Left renal pelvis (tissue), 4 donors: Measurements from ENCODE around the gene ZFP1. TPM values are rescaled to one million over a fixed set of nuclear protein-coding genes. Genes with fewer than 3 reads are reported as not detected.

Experiments used
- DNase-seq, 4 donors: peaks; one replicate each; pipeline ENCODE4 v3.0.0-alpha.2; 2013; ENCODE audit warnings: low read depth in 4 of 4, low spot score in 3 of 4
- polyA plus RNA-seq, 4 donors: library from polyadenylated mRNA; unstranded; fragments of 120-200 nt; gene quantifications; one replicate each; pipeline ENCODE4 v1.2.1, GENCODE V29; 2013; ENCODE audit not compliant: insufficient read length in 4 of 4

ZFP1 gene
- polyA plus RNA-seq, 4 donors, result 21.4 to 33.9 (median 28.3) TPM

- no peak for DNase-seq
These were observed 4.4 kb upstream of the ZFP1 start for GRCh38 chr16:75143941-75144340.

- DNase-seq, result no peak
These were observed 385 bp upstream of the ZFP1 start for GRCh38 chr16:75147968-75148310.

DNA sequence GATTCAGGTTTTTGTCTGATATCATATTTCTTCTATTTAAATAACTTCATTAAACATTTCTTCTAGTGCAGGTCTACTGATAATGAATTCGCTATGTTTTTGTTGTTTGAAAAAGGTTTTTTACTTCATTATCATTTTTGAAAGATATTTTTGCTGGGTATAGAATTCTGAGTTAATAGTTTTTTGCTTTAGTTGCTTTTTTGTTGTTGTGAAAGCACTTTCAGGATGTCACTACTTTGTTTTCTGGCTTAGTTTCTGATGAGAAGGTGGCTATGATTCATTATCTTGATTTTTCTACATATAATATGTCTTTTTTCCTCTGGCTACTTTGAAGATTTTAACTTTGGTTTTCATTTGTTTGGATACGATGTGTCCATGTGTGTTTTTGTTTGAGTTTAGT lies 3.5 kb downstream of the ZFP1 start:
- no peak for DNase-seq

- no peak for DNase-seq
These were observed 4.3 kb downstream of the ZFP1 start for GRCh38 chr16:75152635-75153034.

DNA sequence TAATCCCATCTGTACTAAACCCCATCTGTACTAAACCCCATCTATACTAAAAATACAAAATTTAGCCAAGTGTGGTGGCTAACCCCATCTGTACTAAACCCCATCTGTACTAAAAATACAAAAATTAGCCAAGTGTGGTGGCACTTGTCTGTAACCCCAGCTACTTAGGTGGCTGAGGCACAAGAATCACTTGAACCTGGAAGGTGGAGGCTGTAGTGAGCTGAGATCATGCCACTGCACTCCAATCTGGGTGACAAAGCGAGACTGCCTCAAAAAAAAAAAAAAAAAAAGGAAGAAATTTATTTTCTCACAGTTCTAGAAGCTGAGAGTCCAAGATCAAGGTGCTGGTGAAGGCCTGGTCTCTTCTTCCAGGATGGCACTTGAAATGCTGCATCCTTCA lies 12.1 kb downstream of the ZFP1 start:
- DNase-seq, result no peak

- no peak for DNase-seq
These were observed 21.6 kb downstream of the ZFP1 start for GRCh38 chr16:75169899-75170405.

DNA sequence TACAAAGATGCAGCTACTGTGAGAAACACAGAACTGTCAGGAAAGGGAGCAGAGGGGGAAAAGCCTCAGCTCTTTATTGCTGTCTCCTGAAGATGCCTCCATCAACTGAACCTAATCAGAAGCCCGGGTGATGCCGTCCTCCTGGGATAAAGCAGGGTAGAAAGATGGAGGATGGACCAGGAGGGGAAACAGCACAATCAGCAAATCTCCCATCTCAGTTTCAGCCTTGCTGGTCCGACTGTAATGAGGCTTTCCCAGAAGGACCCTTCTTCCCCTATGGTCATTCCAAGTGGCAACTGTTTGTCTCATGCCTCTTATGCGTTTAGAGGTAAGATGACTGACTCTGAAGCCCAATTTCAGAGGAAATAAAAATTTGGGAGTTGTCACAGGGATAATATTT lies 24.3 kb downstream of the ZFP1 start:
- DNase-seq, result no peak

DNA sequence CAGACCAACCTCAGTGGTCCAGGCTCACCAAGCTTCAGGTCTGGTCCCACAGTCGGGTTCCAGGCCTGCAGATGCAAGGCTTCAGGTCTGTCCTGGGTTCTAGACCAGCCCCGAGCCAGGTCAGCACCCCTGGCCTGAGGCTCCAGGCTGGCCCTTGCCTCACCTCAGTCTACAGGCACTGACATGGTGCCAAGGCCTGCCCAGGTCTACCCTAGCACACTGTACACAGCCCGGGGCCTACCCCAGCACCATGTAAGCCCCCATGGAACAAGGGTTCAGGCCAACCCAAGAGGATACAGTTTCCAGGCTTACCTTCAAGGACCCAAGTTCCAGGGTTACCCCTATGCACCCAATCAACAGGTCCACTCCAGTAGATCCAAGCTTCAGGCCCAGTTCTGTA lies 26.8 kb downstream of the ZFP1 start:
- DNase-seq, result no peak

GRCh38 chr16:75176926-75177325 lies 28.6 kb downstream of the ZFP1 start:
- DNase-seq, result no peak

DNA sequence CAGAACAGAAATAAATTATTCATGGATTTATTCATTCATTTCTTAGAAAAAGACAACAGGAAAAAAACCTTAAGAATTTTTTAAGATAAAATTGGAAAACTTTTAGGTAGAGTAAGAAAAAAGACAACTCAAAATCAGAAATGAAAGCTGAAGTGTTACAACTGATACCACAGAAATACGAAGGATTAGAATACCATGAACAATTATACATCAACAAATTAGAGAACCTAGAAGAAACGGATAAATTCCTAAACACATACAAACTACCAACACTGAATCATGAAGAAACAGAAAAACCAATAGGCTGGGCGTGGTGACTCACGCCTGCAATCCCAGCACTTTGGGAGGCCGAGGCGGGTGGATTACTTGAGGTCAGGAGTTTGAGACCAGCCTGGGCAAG lies 30.9 kb downstream of the ZFP1 start:
- DNase-seq, result no peak

DNA sequence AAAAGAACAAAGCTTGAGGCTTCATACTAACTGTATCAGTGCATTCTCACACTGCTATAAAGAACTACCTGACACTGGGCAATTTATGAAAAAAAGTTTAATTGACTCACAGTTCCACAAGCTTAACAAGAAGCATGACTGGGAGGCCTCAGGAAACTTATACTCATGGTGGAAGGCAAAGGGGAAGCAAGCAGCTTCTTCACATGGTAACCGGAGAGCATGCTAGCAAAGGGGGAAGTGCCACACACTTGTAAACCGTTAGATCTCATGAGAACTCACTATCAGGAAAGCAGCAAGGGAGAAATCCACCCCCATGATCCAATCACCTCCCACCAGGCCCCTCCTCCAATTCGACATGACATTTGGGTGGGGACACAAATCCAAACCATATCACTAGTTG lies 33.3 kb downstream of the ZFP1 start:
- no peak for DNase-seq

- DNase-seq, result no peak
These were observed 40.6 kb downstream of the ZFP1 start for GRCh38 chr16:75188832-75189477.

GRCh38 chr16:75189638-75190245 lies 41.4 kb downstream of the ZFP1 start:
- no peak for DNase-seq

GRCh38 chr16:75192606-75193264 lies 44.4 kb downstream of the ZFP1 start:
- no peak for DNase-seq

DNA sequence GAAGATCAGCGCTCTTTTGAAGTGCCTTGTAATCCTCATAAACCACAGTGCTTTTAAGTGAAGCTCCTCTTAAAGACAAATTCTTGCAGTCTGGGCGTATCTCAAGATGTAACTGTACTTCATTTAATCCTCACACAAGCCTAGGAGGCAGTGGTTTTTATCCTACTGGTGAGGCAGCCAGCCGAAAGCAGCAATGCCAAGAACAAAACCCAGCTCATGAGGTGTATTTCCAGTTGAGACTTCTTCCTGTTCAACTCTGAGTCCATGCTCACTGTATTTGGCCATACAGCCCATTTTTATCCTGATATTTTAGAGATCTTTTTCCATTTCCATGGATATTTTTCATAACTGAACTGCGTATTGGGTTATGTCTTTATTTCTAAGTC lies 44.9 kb downstream of the ZFP1 start:
- DNase-seq, result no peak

GRCh38 chr16:75193730-75194444 lies 45.6 kb downstream of the ZFP1 start:
- no peak for DNase-seq

GRCh38 chr16:75195811-75196790 lies 47.8 kb downstream of the ZFP1 start:
- no peak for DNase-seq

DNA sequence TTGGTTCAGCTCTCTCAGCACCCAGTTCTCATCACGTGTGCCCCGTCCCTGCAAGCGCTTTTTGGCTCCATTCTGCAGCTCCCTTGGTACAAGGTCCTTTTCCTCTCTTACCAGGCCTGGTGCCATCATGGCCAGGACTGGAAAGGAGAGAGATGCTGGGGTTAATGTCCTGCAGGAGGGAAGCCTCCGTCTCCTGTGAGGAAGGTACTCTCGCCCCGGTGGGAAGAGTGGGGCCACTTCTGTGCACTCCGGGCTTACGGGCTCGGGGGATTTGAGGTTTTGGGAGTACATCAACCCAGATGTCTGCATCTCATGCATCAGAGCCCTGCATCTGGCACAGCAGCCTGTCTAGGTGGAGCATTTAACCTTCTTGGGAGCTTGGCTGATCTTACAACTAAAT lies 48.5 kb downstream of the ZFP1 start:
- DNase-seq, result no peak

GRCh38 chr16:75197522-75198134 lies 49.3 kb downstream of the ZFP1 start:
- DNase-seq, result no peak

- no peak for DNase-seq
These were observed 49.8 kb downstream of the ZFP1 start for GRCh38 chr16:75198135-75198600.
